HCEC 1CT (cell line): ENCODE measurements around the gene ZNF423.
"Not testable (repeated sequence)": the region's sequence is repeated elsewhere in the genome, so short reads cannot be mapped to it uniquely, and the experiment has no call there.

Source experiments
- DNase-seq: peaks from one replicate; pipeline ENCODE4 v3.0.0-alpha.2; 2017

Gene ZNF423

DNA sequence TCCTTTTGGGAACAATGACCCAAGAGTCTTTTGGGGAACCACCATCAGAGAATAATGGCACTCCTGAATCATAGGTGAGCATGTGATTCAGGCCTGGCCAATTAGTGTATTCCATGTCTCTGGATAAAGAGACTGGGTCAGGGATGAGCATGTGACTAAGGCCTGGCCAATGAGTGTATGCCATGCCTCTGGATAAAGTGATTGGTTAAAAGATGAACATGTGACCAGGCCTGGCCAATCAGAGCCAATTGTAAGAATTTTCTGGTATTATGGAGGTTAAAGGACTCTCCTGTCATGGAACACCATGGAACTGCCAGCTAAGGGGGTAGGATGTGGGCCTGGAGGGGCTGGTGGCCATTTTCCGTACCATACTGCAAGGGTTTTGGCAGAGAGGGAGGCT is 288.0 kb downstream of the ZNF423 start:
- no peak for DNase-seq

GRCh38 chr16:49566432-49566831 is 289.5 kb downstream of the ZNF423 start:
- DNase-seq, result no peak

- no peak for DNase-seq
These were observed 291.2 kb downstream of the ZNF423 start for GRCh38 chr16:49564496-49565229.

DNA sequence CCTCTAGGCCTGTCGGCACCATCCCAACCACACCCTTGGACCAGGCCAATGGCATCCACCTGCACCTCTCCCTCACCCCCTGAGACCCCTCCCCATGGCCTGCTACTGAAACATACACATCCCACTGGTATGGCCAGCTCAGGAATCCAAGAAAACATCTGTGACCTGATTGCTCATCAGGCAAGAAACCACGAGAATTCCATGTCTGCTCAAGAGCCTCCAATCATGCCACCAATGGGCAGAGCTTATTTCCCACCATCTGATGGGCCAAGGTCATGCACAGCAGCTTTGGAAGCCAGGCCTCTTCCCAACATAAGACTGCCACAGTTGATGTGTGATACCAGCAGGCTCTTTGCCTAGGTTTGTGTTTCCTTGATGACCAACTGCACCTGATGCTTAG is 292.2 kb downstream of the ZNF423 start:
- DNase-seq, result no peak

DNA sequence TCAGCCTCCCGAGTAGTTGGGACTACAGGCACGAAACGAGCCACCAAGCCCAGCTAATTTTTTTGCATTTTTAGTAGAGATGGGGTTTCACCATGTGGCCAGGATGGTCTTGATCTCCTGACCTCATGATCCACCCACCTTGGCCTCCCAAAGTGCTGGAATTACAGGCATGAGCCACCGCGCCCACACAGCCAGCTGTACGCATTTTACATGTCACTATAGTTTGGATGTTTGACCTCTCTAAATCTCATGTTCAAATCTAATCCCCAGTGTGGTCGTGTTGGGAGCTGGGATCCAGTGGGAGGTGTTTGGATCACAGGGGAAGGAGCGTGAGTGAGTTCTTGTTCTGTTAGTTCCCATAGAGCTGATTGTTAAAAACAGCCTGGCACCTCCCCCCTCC is 293.0 kb downstream of the ZNF423 start:
- DNase-seq, result not testable (repeated sequence)

DNA sequence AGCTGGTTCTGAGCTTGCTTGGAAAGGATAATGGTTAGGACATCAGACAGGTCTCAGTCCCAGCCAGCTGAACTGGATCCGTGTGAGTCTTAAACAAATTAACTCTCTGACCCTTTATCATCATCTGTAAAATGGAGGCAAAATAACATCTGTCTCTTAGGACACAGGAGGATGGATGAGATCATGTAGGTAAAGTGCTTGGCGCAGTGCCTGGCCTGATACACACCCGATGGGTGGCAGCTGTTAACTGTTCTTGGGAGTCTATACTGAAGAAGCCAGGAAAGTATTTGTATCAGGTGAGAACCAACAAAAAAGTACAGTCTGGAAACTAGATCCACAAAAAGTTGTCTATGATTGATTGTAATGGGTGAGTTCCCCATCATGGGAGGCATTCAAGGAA is 293.7 kb downstream of the ZNF423 start:
- no peak for DNase-seq

DNA sequence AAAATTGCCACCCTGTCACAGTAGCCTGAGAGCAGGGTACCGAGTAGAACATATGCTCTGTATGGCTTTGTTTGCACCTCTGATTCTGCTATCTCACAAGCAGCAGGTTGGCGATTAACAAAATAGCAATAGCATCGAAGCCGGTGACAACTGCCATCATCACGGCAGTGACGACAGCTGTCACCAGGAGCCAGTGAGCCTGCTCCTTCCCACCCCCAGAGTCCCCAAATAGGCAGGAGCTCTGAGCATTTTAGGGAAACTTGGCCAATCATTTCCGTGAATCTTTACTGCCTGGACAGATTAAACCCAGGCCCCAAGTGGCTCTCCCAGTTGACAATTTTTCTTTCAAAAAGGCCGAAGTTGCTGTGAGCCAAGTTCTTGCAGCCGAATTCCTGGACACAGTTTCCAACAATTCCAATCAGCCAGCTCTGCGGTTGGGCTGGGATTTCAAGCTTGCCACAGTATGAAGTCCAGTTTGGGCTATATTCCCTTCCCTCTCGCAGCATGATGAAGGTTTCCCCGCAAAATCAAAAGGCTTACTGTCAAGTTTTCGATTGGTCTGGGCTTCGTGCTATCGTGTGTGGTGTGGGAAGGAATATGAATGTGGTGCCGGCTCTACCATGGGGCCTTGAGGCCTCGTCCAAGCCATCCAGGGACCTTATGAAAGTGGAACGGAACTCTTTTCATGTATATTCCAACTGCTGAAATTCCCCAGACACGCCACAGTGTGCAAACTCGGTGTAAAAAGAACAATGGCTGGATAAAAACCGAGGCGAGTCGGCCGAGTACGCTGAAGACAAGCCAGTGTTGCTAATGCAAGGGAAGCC is 295.7 kb downstream of the ZNF423 start:
- no peak for DNase-seq

GRCh38 chr16:49559242-49559641 is 296.7 kb downstream of the ZNF423 start:
- DNase-seq, result no peak

DNA sequence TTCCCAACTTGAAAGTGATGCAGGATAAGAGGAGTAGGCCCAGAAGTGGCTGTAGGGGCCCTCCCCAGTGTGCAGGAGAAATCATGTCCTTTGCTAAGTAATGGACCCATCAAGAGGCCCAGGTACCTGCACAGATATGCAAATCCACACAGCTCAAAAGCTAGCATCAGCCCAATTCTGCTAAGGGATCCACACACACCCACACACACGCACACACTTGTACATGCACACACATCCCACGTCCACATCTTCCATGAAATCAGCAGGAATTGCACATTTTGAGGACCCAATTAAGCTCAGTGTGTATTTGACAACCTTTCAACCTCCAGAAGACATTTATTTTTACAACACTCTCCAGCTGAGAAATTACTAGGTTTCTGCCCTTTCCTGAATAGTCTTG is 297.5 kb downstream of the ZNF423 start:
- DNase-seq, result no peak

DNA sequence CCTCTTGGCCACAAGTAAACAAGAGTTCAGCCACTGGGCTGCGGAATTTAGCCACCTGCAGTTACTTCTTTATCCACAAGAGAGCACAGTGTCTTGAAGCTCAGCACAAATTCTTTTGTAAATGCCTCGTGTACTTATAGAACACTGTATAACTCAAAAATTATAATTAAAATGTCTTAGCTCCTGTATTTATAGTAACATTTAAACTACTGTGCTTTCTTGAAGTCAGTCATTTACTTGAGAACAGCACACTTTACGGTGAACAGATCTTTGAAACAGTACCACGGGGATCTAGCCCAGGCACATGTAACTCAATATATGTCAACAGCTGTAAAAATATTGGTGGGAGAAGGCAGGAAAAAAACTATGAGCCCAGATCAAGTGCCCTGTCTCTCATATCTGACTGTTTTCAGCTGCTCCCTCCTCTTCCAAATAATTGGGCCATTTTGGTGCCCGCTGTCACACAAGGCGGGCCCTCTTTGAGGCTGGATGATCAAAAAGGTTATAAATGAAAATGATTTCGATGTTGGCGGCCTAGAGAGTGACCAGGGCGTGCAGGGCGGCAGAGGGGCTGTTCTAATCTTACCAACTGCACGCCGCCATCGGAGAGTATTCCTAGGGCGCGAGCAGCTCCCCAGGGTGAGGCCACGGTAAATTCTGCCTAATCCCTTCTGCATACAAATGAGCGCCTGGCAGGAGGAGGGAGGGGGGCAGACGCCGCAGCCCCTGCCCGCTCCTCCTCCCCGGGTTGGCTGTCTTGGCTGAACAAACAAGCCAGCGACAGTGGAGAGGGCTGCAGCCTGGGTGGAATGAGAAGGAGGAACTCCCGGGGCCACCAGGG is 299.1 kb downstream of the ZNF423 start:
- DNase-seq, result no peak

DNA sequence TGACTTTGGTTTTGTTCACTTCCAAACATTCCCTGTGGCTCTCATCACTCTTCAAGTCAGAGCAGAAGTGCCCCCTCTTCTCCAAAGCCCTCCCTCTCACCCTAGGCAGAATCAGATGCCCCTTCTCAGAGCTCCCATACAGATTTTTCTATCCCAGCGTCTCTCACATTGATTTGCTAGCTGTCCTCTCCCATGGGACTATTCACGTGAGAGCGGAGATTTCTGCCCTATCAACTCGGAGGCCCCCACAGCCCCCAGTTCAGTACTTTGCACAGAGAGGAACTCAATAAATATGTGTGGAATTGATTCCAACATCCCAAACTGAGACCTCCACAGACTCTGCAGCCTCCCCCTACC is 299.7 kb downstream of the ZNF423 start:
- DNase-seq, result no peak

DNA sequence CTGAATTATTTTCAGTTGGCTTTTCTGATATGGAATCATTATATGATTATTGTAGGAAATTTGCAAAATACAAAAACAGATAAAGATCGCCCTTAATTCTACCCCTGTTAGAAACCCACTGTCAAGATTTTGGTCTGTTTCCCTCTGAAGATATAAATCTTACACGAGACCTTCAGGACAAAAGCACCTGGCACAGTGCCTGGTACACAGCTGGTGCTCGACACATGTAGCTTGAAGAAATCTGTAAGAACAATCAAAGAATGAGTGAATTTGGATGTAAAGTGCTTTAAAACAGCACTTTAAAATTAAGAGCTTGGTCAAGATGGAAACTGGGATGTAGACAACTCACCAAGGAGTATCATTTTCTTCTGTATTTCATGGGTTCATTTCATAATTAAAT is 301.2 kb downstream of the ZNF423 start:
- no peak for DNase-seq

DNA sequence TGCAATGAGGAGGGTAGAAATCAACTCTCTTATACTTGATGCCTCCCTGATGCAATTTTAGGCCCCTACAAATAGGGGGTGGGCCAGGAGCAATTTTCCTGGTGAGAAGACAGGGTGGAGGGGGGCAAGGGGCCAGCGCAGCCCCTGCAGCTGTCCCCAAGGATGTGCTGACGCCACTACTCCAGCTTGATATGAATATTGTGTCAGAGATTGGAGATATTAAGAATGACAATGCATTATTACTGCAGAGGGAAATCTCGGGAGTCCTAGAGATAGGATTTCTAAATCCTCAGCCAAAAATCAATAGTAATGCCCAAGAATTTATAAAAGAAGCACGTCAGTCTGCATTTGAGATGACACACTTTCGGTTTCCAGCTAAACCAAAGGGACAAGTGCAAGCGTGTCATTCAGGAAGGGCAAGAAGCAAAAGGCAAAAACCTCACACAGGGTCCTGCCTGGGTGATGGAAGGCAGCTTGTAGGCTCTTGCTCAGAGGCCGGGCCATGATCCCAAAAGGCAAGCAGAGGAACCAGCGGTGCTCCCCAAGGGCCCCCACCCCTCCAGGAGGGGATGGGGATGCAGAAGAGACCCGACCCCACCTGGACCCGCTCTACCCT is 303.5 kb downstream of the ZNF423 start:
- no peak for DNase-seq

DNA sequence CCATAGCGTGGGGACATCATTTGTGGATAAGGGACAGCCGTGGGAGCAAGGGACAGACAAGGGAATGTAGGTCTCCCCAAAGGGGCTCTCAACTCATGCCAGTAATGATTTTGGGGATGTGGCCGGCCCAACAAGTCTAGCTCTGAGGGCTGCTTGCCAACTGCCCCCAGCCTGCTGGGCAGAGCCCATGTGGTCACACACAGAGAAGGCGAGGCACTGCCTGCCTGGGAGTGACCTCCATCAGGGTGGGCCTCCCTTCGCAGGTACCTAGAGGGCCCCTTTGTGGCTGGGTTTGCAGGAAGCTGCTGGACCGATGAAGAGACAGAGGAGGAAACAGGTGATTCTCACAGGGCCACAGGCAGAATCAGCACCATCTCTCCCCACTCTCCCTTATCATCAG is 305.2 kb downstream of the ZNF423 start:
- DNase-seq, result no peak

GRCh38 chr16:49550140-49550539 is 305.8 kb downstream of the ZNF423 start:
- no peak for DNase-seq

- DNase-seq, result no peak
These were observed 307.5 kb downstream of the ZNF423 start for GRCh38 chr16:49548325-49548970.

- no peak for DNase-seq
These were observed 308.5 kb downstream of the ZNF423 start for GRCh38 chr16:49547448-49547847.

- DNase-seq, result no peak
These were observed 309.2 kb downstream of the ZNF423 start for GRCh38 chr16:49546735-49547134.

- DNase-seq, result no peak
These were observed 310.0 kb downstream of the ZNF423 start for GRCh38 chr16:49545741-49546448.

DNA sequence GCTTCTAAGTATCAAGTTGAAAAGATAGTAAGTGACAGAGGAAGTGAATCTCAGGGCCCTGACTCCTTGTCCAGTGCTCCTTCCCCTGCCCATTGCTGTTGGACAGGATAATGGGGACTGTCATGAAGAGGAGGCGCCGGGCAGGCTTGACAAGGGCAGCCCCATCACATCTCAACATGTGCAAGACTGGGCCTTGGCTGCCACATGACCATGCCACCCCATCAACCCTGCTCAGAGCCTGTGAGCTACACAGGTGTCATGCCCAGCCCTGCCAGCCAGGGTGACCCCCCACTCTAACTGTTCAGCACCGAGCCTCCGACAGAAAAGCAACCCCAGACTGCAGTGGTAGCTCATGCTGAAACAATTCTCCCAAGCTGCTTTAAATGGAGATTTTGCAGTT is 310.7 kb downstream of the ZNF423 start:
- no peak for DNase-seq

- DNase-seq, result no peak
These were observed 311.1 kb downstream of the ZNF423 start for GRCh38 chr16:49544828-49545227.

- no peak for DNase-seq
These were observed 312.3 kb downstream of the ZNF423 start for GRCh38 chr16:49543631-49543946.
